HuH-7 (cell line): Measurements from ENCODE around the gene SYCN.

Source experiments
- DNase-seq: peaks from one replicate; pipeline ENCODE4 v3.0.0; 2011; ENCODE audit warnings: low spot score

The SYCN gene

GRCh38 chr19:39171479-39172465 lies 32.3 kb downstream of the SYCN start:
- no peak for DNase-seq

- no peak for DNase-seq
Measured at GRCh38 chr19:39170386-39171231, 33.5 kb downstream of the SYCN start.

- no peak for DNase-seq
Measured at GRCh38 chr19:39169143-39169810, 34.8 kb downstream of the SYCN start.

GRCh38 chr19:39168258-39169142 lies 35.6 kb downstream of the SYCN start:
- DNase-seq = no peak

GRCh38 chr19:39167461-39168257 lies 36.4 kb downstream of the SYCN start:
- DNase-seq = no peak

- DNase-seq = no peak
Measured at GRCh38 chr19:39166571-39167391, 37.3 kb downstream of the SYCN start.

- no peak for DNase-seq
Measured at GRCh38 chr19:39165857-39166256, 38.2 kb downstream of the SYCN start.

GRCh38 chr19:39164289-39164688 lies 39.8 kb downstream of the SYCN start:
- no peak for DNase-seq

GRCh38 chr19:39163621-39164020 lies 40.4 kb downstream of the SYCN start:
- DNase-seq = no peak

GRCh38 chr19:39162441-39163043 lies 41.5 kb downstream of the SYCN start:
- no peak for DNase-seq

- DNase-seq = no peak
Measured at GRCh38 chr19:39160889-39161672, 43.0 kb downstream of the SYCN start.

- DNase-seq = no peak
Measured at GRCh38 chr19:39160523-39160861, 43.6 kb downstream of the SYCN start.

GRCh38 chr19:39158646-39159260 lies 45.3 kb downstream of the SYCN start:
- DNase-seq = no peak

GRCh38 chr19:39157997-39158389 lies 46.1 kb downstream of the SYCN start:
- no peak for DNase-seq

- DNase-seq = no peak
Measured at GRCh38 chr19:39157275-39157996, 46.6 kb downstream of the SYCN start.

GRCh38 chr19:39156326-39157230 lies 47.5 kb downstream of the SYCN start:
- DNase-seq = no peak
